ENCODE results near the gene GPC6. TPM values are rescaled to one million over a fixed set of nuclear protein-coding genes. Genes with fewer than 3 reads are reported as not detected.

The GPC6 gene
- polyA plus RNA-seq, 2 of the 4 experiments (the other 2 are of a cell fraction), result 8.0 to 14.4 TPM

- no peak for TF ChIP-seq RNF2 (IDR thresholded peaks at IDR 0.05; ENCODE audit: borderline replicate concordance, low read depth)
- TF ChIP-seq ELK1 (IDR thresholded peaks at IDR 0.05; ENCODE audit: low read depth, low read length), result no peak
- TF ChIP-seq CHD4 (IDR thresholded peaks at IDR 0.05; ENCODE audit: borderline replicate concordance), result no peak
- TF ChIP-seq, protein P1, sequence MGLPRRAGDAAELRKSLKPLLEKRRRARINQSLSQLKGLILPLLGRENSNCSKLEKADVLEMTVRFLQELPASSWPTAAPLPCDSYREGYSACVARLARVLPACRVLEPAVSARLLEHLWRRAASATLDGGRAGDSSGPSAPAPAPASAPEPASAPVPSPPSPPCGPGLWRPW (IDR thresholded peaks at IDR 0.05), result no peak
- TF ChIP-seq, protein P2, sequence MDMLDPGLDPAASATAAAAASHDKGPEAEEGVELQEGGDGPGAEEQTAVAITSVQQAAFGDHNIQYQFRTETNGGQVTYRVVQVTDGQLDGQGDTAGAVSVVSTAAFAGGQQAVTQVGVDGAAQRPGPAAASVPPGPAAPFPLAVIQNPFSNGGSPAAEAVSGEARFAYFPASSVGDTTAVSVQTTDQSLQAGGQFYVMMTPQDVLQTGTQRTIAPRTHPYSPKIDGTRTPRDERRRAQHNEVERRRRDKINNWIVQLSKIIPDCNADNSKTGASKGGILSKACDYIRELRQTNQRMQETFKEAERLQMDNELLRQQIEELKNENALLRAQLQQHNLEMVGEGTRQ (IDR thresholded peaks at IDR 0.05), result no peak
- TF ChIP-seq KDM5A (IDR thresholded peaks at IDR 0.05), result no peak
- no peak for TF ChIP-seq JUNB (IDR thresholded peaks at IDR 0.05)
- no peak for TF ChIP-seq KDM1A (IDR thresholded peaks at IDR 0.05; ENCODE audit: low read depth)
Observed at GRCh38 chr13:94123557-94123956, 897.0 kb downstream of the GPC6 start (continued).

DNA sequence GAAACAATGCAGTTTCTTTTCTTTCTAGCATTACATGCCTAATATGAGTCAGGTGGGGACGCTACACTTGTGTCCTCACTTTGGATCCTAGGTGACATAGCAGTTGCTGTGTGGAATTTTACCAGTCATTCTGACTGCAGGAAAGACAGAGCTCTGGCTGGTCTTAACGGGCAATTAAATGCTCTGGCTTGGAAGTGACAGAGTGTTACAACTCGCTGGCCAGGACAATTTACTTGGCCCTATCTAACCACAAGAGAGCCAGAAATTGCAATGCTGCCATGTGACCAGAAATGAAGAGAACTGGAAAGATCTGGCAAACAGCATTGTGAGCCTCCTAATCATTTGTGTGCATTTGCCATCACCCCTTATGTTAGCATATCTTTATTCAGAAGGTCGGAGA lies 901.8 kb downstream of the GPC6 start:
- Histone ChIP-seq H3K4me3 (no peak overlapping the region), H3K9me3 (no peaks in the 10 kb centered on the region), H3K27ac (no peak overlapping the region), H3K4me1 (no peaks in the 10 kb centered on the region), H3K4me2 (no peak overlapping the region)
- TF ChIP-seq RNF2 (IDR thresholded peaks at IDR 0.05; ENCODE audit: borderline replicate concordance, low read depth) (no peak), SREBF2 (IDR thresholded peaks at IDR 0.05) (no peak), POLR2AphosphoS2 (conservative IDR thresholded peaks at IDR 0.05; ENCODE audit: low read length) (no peak), RCOR1 (IDR thresholded peaks at IDR 0.05; ENCODE audit: low read depth, low read length) (no peak), CHD4 (IDR thresholded peaks at IDR 0.05; ENCODE audit: borderline replicate concordance) (no peak), MAFK (IDR thresholded peaks at IDR 0.05; ENCODE audit: partially characterized antibody) (no peak), GATA3 (IDR thresholded peaks at IDR 0.05; ENCODE audit: borderline replicate concordance) (no peak), ZFP36 (IDR thresholded peaks at IDR 0.05; ENCODE audit: borderline replicate concordance, partially characterized antibody) (no peak)
- WGBS (ENCODE audit: missing lambda C conversion rate), result 27% methylated on average over 4 of the region's 4 CpGs
- DNase-seq (ENCODE audit: low read depth in 1 of 2, low spot score in 1 of 2), result no peak
- POLR2A ChIA-PET, result no interaction called here
- CTCF ChIA-PET, result no interaction called here
- no peak for FAIRE-seq
- ATAC-seq, result no peak

DNA sequence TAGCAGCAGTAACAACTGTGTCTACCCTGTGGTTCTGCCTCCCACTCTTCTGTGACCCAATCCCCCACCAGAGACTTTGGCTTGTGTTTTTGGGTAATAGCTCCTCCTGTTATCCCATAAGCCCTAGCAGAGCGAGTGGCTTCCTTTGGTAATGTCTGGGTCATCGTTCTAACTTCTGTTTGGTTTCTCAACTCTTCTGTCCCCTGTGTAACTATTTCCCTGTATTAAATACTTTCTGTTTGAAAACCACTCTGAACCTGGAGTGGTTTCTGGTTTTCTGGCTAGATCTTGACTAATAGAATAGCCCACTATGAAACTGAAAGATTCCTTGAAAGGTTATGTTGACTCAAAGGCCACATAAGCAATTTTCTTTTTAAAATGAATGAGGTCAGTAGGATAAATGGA lies 902.9 kb downstream of the GPC6 start:
- Histone ChIP-seq H3K27ac (no peak overlapping the region), H3K4me3 (no peak overlapping the region), H3K9me3 (no peaks in the 10 kb centered on the region), H3K4me2 (no peak overlapping the region), H3K4me1 (no peaks in the 10 kb centered on the region)
- ATAC-seq (no peak), FAIRE-seq (no peak), DNase-seq (ENCODE audit: low read depth in 1 of 2, low spot score in 1 of 2) (no peak)
- WGBS (ENCODE audit: missing lambda C conversion rate), result 53% methylated on average over 2 of the region's 2 CpGs
- ChIA-PET CTCF (no interaction called here), POLR2A (no interaction called here)
- TF ChIP-seq PBX3 (IDR thresholded peaks at IDR 0.05) (no peak), BCL3 (IDR thresholded peaks at IDR 0.05) (no peak), POLR2AphosphoS2 (conservative IDR thresholded peaks at IDR 0.05; ENCODE audit: low read length) (no peak), EHMT2 (IDR thresholded peaks at IDR 0.05; ENCODE audit: low read depth) (no peak), KDM1A (IDR thresholded peaks at IDR 0.05; ENCODE audit: low read depth) (no peak), HEYL (CRISPR knock-in tag; IDR thresholded peaks at IDR 0.05) (no peak), CBX2 (IDR thresholded peaks at IDR 0.05; ENCODE audit: borderline replicate concordance, low read depth) (no peak), ESRRA (IDR thresholded peaks at IDR 0.05; ENCODE audit: borderline replicate concordance, low read length) (no peak), FOSB (CRISPR knock-in tag; IDR thresholded peaks at IDR 0.05) (no peak), KDM5A (IDR thresholded peaks at IDR 0.05) (no peak), RARB (CRISPR knock-in tag; IDR thresholded peaks at IDR 0.05) (no peak), EHF (CRISPR knock-in tag; IDR thresholded peaks at IDR 0.05) (no peak), JUN (IDR thresholded peaks at IDR 0.05) (no peak), NPAS2 (CRISPR knock-in tag; IDR thresholded peaks at IDR 0.05; ENCODE audit: borderline replicate concordance) (no peak), ELK1 (IDR thresholded peaks at IDR 0.05; ENCODE audit: low read depth, low read length) (no peak), GATA3 (IDR thresholded peaks at IDR 0.05; ENCODE audit: borderline replicate concordance) (no peak), TP53 (CRISPR knock-in tag; IDR thresholded peaks at IDR 0.05) (no peak), RCOR1 (IDR thresholded peaks at IDR 0.05; ENCODE audit: low read depth, low read length) (no peak)

All from A549 (cell line).